Measurements from ENCODE around the gene LYPD6B. TPM values are rescaled to one million over a fixed set of nuclear protein-coding genes. Genes with fewer than 3 reads are reported as not detected.

Gene LYPD6B
- total RNA-seq, 1 experiment from 2014 or later, result 35.8 TPM

GRCh38 chr2:149145314-149146295 is 107.1 kb downstream of the LYPD6B start:
- intact Hi-C loops (cut with micrococcal nuclease; ENCODE audit: unreplicated experiment), result no loop called here
- Mint-ChIP-seq H3K27me3 (ENCODE audit: insufficient read depth, unreplicated experiment) (no peaks in the 10 kb centered on the region), H3K36me3 (ENCODE audit: insufficient read depth, unreplicated experiment) (peaks cover 13% of the 10 kb centered on the region), H3K9me3 (ENCODE audit: unreplicated experiment) (no peaks in the 10 kb centered on the region), H3K4me1 (ENCODE audit: low read depth, unreplicated experiment) (peaks cover 7% of the 10 kb centered on the region), H3K4me3 (ENCODE audit: unreplicated experiment) (no peak overlapping the region), H3K27ac (ENCODE audit: unreplicated experiment) (no peak overlapping the region)
- Histone ChIP-seq H3K36me3 (ENCODE audit: control insufficient read depth, insufficient read depth, low read length) (no peaks in the 10 kb centered on the region), H3K9me3 (no peaks in the 10 kb centered on the region), H3K27me3 (replicated peaks; ENCODE audit: control insufficient read depth, insufficient read depth, low read length) (no peaks in the 10 kb centered on the region), H3K4me3 (ENCODE audit: low read depth, low read length) (no peak overlapping the region), H3K4me1 (peaks cover 10% of the 10 kb centered on the region; the same call in 1 of the 2 replicates)
- BruUV-seq (replicated peaks), result no TSS peak
- ChIA-PET CTCF (interaction anchor here (0.6 kb wide), 1 partner anchor 95 kb away, joined by 5 read pairs; no protein-coding TSS in a partner anchor), POLR2A (no interaction called here)
- TF ChIP-seq, protein P1, sequence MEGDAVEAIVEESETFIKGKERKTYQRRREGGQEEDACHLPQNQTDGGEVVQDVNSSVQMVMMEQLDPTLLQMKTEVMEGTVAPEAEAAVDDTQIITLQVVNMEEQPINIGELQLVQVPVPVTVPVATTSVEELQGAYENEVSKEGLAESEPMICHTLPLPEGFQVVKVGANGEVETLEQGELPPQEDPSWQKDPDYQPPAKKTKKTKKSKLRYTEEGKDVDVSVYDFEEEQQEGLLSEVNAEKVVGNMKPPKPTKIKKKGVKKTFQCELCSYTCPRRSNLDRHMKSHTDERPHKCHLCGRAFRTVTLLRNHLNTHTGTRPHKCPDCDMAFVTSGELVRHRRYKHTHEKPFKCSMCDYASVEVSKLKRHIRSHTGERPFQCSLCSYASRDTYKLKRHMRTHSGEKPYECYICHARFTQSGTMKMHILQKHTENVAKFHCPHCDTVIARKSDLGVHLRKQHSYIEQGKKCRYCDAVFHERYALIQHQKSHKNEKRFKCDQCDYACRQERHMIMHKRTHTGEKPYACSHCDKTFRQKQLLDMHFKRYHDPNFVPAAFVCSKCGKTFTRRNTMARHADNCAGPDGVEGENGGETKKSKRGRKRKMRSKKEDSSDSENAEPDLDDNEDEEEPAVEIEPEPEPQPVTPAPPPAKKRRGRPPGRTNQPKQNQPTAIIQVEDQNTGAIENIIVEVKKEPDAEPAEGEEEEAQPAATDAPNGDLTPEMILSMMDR (IDR thresholded peaks at IDR 0.05; ENCODE audit: insufficient read depth in 1 of 2, low read depth in 1 of 2, low read length in 1 of 2, severe bottlenecking in 1 of 2, unreplicated experiment in 1 of 2), result no peak
- DNase-seq, result no peak

- ChIA-PET CTCF (no interaction called here), POLR2A (no interaction called here)
- no peaks in the 10 kb centered on the region for H3K9me3 Mint-ChIP-seq (ENCODE audit: unreplicated experiment)
- Histone ChIP-seq H3K4me1 (peaks cover 10% of the 10 kb centered on the region; the same call in 1 of the 2 replicates), H3K27me3 (replicated peaks; ENCODE audit: control insufficient read depth, insufficient read depth, low read length) (no peaks in the 10 kb centered on the region), H3K4me3 (ENCODE audit: low read depth, low read length) (no peak overlapping the region), H3K9me3 (no peaks in the 10 kb centered on the region), H3K36me3 (ENCODE audit: control insufficient read depth, insufficient read depth, low read length) (no peaks in the 10 kb centered on the region)
- no peak for DNase-seq
- H3K4me3 Mint-ChIP-seq (ENCODE audit: unreplicated experiment), result no peak overlapping the region
- no peaks in the 10 kb centered on the region for H3K27me3 Mint-ChIP-seq (ENCODE audit: insufficient read depth, unreplicated experiment)
- intact Hi-C loops (cut with micrococcal nuclease; ENCODE audit: unreplicated experiment), result no loop called here
- BruUV-seq (replicated peaks), result no TSS peak
- H3K27ac Mint-ChIP-seq (ENCODE audit: unreplicated experiment), result no peak overlapping the region
- peaks cover 13% of the 10 kb centered on the region for H3K36me3 Mint-ChIP-seq (ENCODE audit: insufficient read depth, unreplicated experiment)
- TF ChIP-seq, protein P1 (IDR thresholded peaks at IDR 0.05; ENCODE audit: insufficient read depth in 1 of 2, low read depth in 1 of 2, low read length in 1 of 2, severe bottlenecking in 1 of 2, unreplicated experiment in 1 of 2), result no peak
- H3K4me1 Mint-ChIP-seq (ENCODE audit: low read depth, unreplicated experiment), result peaks cover 7% of the 10 kb centered on the region
Observed at GRCh38 chr2:149146876-149147275, 108.4 kb downstream of the LYPD6B start.

- Mint-ChIP-seq H3K4me1 (ENCODE audit: low read depth, unreplicated experiment) (peaks cover 7% of the 10 kb centered on the region), H3K4me3 (ENCODE audit: unreplicated experiment) (no peak overlapping the region), H3K27me3 (ENCODE audit: insufficient read depth, unreplicated experiment) (no peaks in the 10 kb centered on the region), H3K9me3 (ENCODE audit: unreplicated experiment) (no peaks in the 10 kb centered on the region), H3K36me3 (ENCODE audit: insufficient read depth, unreplicated experiment) (peaks cover 8% of the 10 kb centered on the region), H3K27ac (ENCODE audit: unreplicated experiment) (no peak overlapping the region)
- Histone ChIP-seq H3K9me3 (no peaks in the 10 kb centered on the region), H3K36me3 (ENCODE audit: control insufficient read depth, insufficient read depth, low read length) (no peaks in the 10 kb centered on the region), H3K27me3 (replicated peaks; ENCODE audit: control insufficient read depth, insufficient read depth, low read length) (no peaks in the 10 kb centered on the region), H3K4me3 (ENCODE audit: low read depth, low read length) (no peak overlapping the region), H3K4me1 (peaks cover 10% of the 10 kb centered on the region; the same call in 1 of the 2 replicates)
- ChIA-PET POLR2A (no interaction called here), CTCF (no interaction called here)
- BruUV-seq (replicated peaks), result no TSS peak
- intact Hi-C loops (cut with micrococcal nuclease; ENCODE audit: unreplicated experiment), result no loop called here
- TF ChIP-seq, protein P1 (IDR thresholded peaks at IDR 0.05; ENCODE audit: insufficient read depth in 1 of 2, low read depth in 1 of 2, low read length in 1 of 2, severe bottlenecking in 1 of 2, unreplicated experiment in 1 of 2), result no peak
- no peak for DNase-seq
Observed at GRCh38 chr2:149148194-149149006, 109.9 kb downstream of the LYPD6B start.

Measured in Caco-2 (cell line).